RWPE2 (cell line): ENCODE measurements around the gene LRRTM4.

ENCODE experiments used
- ATAC-seq: fragments of 200-7000 bp; cut with Tn5 transposase; 3 replicates; pipeline ENCODE4 v1.9.1; 2021; ENCODE audit warnings: low read depth
- DNase-seq: peaks from one replicate; pipeline ENCODE4 v3.0.0-alpha.2; 2020; ENCODE audit warnings: low spot score
- H3K27ac ChIP-seq: fragments of 450-650 bp; 2 replicates; pipeline ENCODE4 v1.5.1; 2017; ENCODE audit warnings: mild to moderate bottlenecking; ENCODE audit not compliant: poor library complexity, severe bottlenecking
- H3K27me3 ChIP-seq: fragments of 250-450 bp; sonication (Bioruptor Pico); 2 replicates; pipeline ENCODE4 v1.5.1; 2021; ENCODE audit warnings: mild to moderate bottlenecking, moderate library complexity; ENCODE audit not compliant: insufficient read depth, poor library complexity, severe bottlenecking
- H3K36me3 ChIP-seq: fragments of 250-450 bp; sonication (Bioruptor Pico); 2 replicates; pipeline ENCODE4 v1.5.1; 2020; ENCODE audit warnings: low read depth, mild to moderate bottlenecking, moderate library complexity
- H3K4me1 ChIP-seq: fragments of 250-450 bp; sonication (Bioruptor Pico); 2 replicates; pipeline ENCODE4 v1.5.1; 2021; ENCODE audit warnings: mild to moderate bottlenecking, moderate library complexity; ENCODE audit not compliant: insufficient read depth, poor library complexity, severe bottlenecking
- H3K4me3 ChIP-seq: fragments of 250-450 bp; sonication (Bioruptor Pico); 2 replicates; pipeline ENCODE4 v1.5.1; 2021; ENCODE audit warnings: mild to moderate bottlenecking, moderate library complexity; ENCODE audit not compliant: severe bottlenecking
- H3K9me3 ChIP-seq: fragments of 250-450 bp; sonication (Bioruptor Pico); 2 replicates; pipeline ENCODE4 v1.5.1; 2021; ENCODE audit warnings: mild to moderate bottlenecking, moderate library complexity; ENCODE audit not compliant: severe bottlenecking
- CTCF ChIP-seq: fragments of 450-650 bp; IDR thresholded peaks from one replicate; pipeline ENCODE4 v1.5.1; 2017; ENCODE audit warnings: mild to moderate bottlenecking, moderate library complexity; ENCODE audit not compliant: poor library complexity, severe bottlenecking

LRRTM4 gene

GRCh38 chr2:76938153-76938552 lies 584.0 kb downstream of the LRRTM4 start:
- Histone ChIP-seq H3K36me3 (no peaks in the 10 kb centered on the region), H3K27ac (no peak overlapping the region), H3K4me1 (no peaks in the 10 kb centered on the region), H3K27me3 (no peaks in the 10 kb centered on the region), H3K9me3 (no peaks in the 10 kb centered on the region), H3K4me3 (no peak overlapping the region)
- ATAC-seq (no peak), DNase-seq (no peak)
- no peak for TF ChIP-seq CTCF

GRCh38 chr2:76932550-76932949 lies 589.6 kb downstream of the LRRTM4 start:
- ATAC-seq (no peak), DNase-seq (no peak)
- no peak for TF ChIP-seq CTCF
- H3K27me3 ChIP-seq: peaks cover 4% of the 10 kb centered on the region
- H3K27ac ChIP-seq: no peak overlapping the region
- no peaks in the 10 kb centered on the region for H3K9me3 ChIP-seq
- H3K4me3 ChIP-seq: no peak overlapping the region
- no peaks in the 10 kb centered on the region for H3K36me3 ChIP-seq
- no peaks in the 10 kb centered on the region for H3K4me1 ChIP-seq

- no peaks in the 10 kb centered on the region for H3K4me1 ChIP-seq
- no peak overlapping the region for H3K27ac ChIP-seq
- no peak overlapping the region for H3K4me3 ChIP-seq
- TF ChIP-seq CTCF: no peak
- H3K9me3 ChIP-seq: no peaks in the 10 kb centered on the region
- DNase-seq (no peak), ATAC-seq (no peak)
- H3K36me3 ChIP-seq: no peaks in the 10 kb centered on the region
- peaks cover 8% of the 10 kb centered on the region for H3K27me3 ChIP-seq
These were observed 592.0 kb downstream of the LRRTM4 start for GRCh38 chr2:76930056-76930744.

- Histone ChIP-seq H3K27me3 (peaks cover 8% of the 10 kb centered on the region), H3K4me1 (no peaks in the 10 kb centered on the region), H3K27ac (no peak overlapping the region), H3K36me3 (no peaks in the 10 kb centered on the region), H3K4me3 (no peak overlapping the region), H3K9me3 (no peaks in the 10 kb centered on the region)
- no peak for ATAC-seq
- no peak for TF ChIP-seq CTCF
- no peak for DNase-seq
These were observed 594.1 kb downstream of the LRRTM4 start for GRCh38 chr2:76928026-76928425.

- Histone ChIP-seq H3K27me3 (peaks cover 4% of the 10 kb centered on the region), H3K4me3 (no peak overlapping the region), H3K9me3 (no peaks in the 10 kb centered on the region), H3K36me3 (no peaks in the 10 kb centered on the region), H3K4me1 (no peaks in the 10 kb centered on the region), H3K27ac (no peak overlapping the region)
- DNase-seq: no peak
- no peak for TF ChIP-seq CTCF
- ATAC-seq: no peak
These were observed 601.2 kb downstream of the LRRTM4 start for GRCh38 chr2:76921006-76921405.
